OCI-LY1 (cell line): Measurements from ENCODE around the gene RPP25L.

Experiments
- CTCF ChIP-seq: fragments of 200-600 bp; sonication (generic), shearing (Covaris generic); IDR thresholded peaks from 2 replicates; pipeline ENCODE4 v1.5.1; 2017; ENCODE audit warnings: mild to moderate bottlenecking, antibody characterized with exemption, low read length, moderate library complexity, mixed read lengths
- EZH2 ChIP-seq: fragments of 200-600 bp; sonication (generic), shearing (Covaris generic); IDR thresholded peaks from 2 replicates; pipeline ENCODE4 v1.8.0; 2017; ENCODE audit warnings: borderline replicate concordance, mixed run types, mild to moderate bottlenecking, antibody characterized with exemption, low read length, moderate library complexity, mixed read lengths

GRCh38 chr9:34638138-34638445, 26.2 kb upstream of the RPP25L start:
- TF ChIP-seq CTCF, result no peak
- TF ChIP-seq EZH2, result no peak
